Measurements from ENCODE around the gene NUTM2F.
"Not testable (repeated sequence)": the region's sequence is repeated elsewhere in the genome, so short reads cannot be mapped to it uniquely, and the experiment has no call there.

GRCh38 chr9:94373779-94374175, 45.3 kb upstream of the NUTM2F start:
- TF ChIP-seq ATF3 (CRISPR knock-in tag; conservative IDR thresholded peaks at IDR 0.05); SMAD3 (CRISPR knock-in tag; IDR thresholded peaks at IDR 0.05; ENCODE audit: borderline replicate concordance); HMGA2 (CRISPR knock-in tag; IDR thresholded peaks at IDR 0.05); E2F4 (CRISPR knock-in tag; IDR thresholded peaks at IDR 0.05; ENCODE audit: borderline replicate concordance, low read depth); JUN (CRISPR knock-in tag; IDR thresholded peaks at IDR 0.05); USF2 (CRISPR knock-in tag; IDR thresholded peaks at IDR 0.05); TCF7 (CRISPR knock-in tag; IDR thresholded peaks at IDR 0.05; ENCODE audit: low read depth): not testable (repeated sequence)
- TF ChIP-seq, protein P1, sequence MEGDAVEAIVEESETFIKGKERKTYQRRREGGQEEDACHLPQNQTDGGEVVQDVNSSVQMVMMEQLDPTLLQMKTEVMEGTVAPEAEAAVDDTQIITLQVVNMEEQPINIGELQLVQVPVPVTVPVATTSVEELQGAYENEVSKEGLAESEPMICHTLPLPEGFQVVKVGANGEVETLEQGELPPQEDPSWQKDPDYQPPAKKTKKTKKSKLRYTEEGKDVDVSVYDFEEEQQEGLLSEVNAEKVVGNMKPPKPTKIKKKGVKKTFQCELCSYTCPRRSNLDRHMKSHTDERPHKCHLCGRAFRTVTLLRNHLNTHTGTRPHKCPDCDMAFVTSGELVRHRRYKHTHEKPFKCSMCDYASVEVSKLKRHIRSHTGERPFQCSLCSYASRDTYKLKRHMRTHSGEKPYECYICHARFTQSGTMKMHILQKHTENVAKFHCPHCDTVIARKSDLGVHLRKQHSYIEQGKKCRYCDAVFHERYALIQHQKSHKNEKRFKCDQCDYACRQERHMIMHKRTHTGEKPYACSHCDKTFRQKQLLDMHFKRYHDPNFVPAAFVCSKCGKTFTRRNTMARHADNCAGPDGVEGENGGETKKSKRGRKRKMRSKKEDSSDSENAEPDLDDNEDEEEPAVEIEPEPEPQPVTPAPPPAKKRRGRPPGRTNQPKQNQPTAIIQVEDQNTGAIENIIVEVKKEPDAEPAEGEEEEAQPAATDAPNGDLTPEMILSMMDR (IDR thresholded peaks at IDR 0.05): not testable (repeated sequence)
- TF ChIP-seq, protein P2, sequence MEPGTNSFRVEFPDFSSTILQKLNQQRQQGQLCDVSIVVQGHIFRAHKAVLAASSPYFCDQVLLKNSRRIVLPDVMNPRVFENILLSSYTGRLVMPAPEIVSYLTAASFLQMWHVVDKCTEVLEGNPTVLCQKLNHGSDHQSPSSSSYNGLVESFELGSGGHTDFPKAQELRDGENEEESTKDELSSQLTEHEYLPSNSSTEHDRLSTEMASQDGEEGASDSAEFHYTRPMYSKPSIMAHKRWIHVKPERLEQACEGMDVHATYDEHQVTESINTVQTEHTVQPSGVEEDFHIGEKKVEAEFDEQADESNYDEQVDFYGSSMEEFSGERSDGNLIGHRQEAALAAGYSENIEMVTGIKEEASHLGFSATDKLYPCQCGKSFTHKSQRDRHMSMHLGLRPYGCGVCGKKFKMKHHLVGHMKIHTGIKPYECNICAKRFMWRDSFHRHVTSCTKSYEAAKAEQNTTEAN (CRISPR knock-in tag; IDR thresholded peaks at IDR 0.05): not testable (repeated sequence)
- TF ChIP-seq, protein P3, sequence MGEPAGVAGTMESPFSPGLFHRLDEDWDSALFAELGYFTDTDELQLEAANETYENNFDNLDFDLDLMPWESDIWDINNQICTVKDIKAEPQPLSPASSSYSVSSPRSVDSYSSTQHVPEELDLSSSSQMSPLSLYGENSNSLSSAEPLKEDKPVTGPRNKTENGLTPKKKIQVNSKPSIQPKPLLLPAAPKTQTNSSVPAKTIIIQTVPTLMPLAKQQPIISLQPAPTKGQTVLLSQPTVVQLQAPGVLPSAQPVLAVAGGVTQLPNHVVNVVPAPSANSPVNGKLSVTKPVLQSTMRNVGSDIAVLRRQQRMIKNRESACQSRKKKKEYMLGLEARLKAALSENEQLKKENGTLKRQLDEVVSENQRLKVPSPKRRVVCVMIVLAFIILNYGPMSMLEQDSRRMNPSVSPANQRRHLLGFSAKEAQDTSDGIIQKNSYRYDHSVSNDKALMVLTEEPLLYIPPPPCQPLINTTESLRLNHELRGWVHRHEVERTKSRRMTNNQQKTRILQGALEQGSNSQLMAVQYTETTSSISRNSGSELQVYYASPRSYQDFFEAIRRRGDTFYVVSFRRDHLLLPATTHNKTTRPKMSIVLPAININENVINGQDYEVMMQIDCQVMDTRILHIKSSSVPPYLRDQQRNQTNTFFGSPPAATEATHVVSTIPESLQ (CRISPR knock-in tag; IDR thresholded peaks at IDR 0.05): not testable (repeated sequence)
